Measurements from ENCODE around the gene ZNF648.

DNA sequence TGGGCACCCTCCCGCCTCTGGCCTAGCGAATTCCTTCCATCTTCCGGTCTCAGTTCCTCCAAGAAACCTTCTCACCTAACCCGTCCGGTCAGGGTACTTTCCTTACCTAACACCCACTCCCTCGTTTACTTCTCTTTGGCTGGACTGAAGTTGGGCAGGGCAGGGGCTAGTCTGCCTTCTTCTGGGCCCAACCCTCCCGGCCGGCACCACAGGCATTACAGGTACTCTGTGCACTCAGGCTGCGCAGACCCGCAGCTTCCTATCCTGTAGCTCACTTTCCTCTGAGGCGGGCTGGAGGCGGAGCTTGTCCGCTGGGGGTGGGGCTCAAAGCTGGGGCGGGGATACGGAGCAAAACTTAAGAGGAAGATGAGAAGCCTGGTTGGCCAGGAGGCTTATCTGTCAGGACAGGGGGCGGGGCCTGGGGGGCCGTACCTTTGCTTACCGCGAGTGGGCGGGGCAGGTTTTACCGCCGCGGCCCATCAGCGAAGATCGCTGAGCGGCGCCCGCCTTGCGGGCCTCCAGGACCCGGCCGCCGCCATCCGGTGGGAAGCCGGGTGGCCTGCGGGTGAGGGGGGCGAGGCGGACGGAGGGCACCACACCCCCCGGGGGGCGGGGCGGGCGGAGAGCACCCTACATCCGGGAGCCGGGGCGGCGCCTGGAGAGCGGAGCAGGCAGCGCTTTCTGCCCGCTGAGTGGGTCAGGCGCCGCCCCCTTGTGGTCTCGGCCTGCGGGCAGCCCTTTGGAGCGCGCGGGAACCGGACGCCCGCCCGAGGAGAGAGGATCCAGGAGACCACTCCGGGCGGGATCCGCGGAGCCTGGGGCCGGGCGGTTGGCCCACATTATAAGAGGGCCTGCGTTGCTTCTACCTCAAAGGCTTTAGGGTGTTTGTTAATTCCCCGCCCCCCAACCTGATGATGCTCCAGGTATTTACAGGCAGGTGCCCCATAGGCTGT is 31.9 kb downstream of the ZNF648 start:
- TF ChIP-seq CTCF (IDR thresholded peaks at IDR 0.05) = peak; percentile 42 to 51 (median 49)
- TF ChIP-seq POLR2A (IDR thresholded peaks at IDR 0.05) = peak; percentile 82
